NCI-H526 (cell line): ENCODE measurements around the gene EVI5.
A peak's percentile ranks its signal among the peaks of the same experiment; 100 is the strongest.
"Not testable (repeated sequence)": the region's sequence is repeated elsewhere in the genome, so short reads cannot be mapped to it uniquely, and the experiment has no call there.

Experiments
- DNase-seq, 2 experiments: peaks; one replicate each; lab custom pipeline; 2025; lab: John Stamatoyannopoulos, UW

Gene EVI5

DNA sequence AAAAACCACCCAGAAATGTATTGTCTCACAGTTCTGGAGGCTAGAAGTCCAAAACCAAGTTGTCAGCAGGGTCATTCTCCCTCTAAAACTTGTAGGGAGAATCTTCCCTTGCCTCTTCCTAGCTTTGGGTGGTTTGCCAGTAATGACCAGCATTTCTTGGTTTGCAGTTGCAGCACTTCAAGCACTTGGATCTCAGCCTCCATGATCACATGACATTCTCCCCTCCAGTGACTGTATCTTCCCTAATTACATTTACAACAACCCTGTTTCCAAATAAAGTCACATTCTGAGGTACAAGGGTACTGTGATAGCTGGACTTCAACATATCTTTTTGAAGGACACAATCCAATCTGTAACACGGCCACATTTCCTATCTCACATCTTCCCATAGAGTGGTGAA lies 37.2 kb downstream of the EVI5 start:
- DNase-seq = no peak

DNA sequence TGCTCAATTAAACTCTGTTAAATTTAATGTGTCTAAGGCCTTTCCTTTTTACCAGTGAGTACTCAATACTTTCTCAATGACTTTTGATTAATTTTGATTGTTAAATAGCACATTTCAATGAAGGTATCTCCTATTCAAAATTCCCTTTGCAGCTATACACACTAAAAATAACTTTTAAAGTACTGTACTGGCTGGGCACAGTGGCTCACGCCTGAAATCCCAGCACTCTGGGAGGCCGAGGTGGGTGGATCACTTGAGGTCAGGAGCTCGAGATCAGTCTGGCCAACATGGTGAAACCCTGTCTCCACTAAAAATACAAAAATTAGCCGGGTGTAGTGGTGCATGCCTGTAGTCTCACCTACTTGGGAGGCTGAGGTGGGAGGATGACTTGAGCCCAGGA lies 38.7 kb downstream of the EVI5 start:
- not testable (repeated sequence) for DNase-seq

DNA sequence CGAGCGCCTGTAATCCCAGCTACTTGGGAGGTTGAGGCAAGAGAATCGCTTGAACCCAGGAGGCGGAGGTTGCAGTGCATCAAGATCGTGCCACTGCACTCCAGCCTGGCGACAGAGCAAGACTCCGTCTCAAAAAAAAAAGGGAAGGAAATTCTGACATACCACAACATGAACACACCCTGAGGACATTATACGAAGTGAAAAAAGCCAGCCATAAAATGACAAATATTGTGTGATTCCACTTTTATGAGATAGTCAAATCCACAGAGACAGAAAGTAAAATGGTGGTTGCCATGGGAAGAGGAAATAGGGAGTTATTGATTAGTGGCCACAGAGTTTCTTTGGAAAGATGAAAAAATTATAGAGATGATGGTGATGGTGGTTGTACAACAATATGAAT lies 41.7 kb downstream of the EVI5 start:
- no peak for DNase-seq

DNA sequence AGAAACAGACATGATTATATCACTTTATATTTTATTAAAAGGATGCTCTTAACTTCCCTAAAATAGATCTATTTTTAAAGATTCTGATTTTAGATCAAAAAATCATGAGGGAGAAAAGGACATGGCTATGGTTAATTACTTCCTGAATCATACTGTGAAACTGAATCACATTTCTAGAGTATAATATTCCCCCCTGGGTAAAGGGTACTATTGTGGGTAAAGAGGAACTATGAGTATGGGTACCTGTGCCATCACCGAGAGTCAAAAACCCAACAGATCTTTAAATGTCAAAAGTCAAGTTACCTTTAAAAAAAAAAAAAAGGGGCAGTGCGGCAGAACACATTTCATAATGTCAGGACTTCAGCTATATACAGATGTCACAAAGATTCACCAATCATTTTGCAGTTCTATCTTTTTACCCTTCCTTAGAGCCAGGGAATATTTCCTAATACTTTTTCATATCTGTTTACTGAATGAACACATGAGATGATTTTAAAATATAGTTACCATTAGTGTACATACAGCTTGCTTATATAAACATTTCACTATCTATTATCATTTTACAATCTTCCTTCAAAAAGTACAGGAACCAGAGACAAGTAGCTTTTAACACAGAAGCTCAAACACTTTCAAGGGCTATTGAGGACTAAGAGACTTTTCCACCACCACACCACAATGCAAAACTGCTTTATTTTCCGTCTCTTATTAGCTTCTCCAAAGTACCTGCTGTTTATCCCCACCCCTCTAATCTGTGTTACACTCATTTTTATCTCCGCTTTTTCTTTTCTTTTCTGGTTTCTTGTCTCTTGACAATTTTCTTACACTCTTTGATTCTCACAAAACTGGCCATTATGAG lies 45.0 kb downstream of the EVI5 start:
- no peak for DNase-seq

DNA sequence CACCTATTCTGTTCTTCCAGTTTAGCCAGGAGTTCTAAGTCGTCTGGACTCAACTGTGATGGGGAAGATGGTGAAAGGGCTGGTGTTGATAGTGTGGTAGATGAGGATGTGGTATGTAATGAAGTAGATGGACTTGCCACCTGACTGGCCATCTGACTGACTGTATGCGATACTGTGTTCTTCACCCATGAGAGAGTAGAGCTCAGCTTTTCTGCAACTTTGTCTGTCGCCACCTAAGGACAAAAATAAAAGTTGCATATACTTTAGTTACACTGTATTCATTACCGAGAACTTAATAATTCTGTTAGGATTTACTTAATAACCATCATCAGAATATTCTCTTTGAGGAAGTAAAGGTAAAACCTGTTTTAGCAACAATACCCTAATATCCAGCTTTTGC lies 48.5 kb downstream of the EVI5 start:
- peak; percentile 5 to 27 for DNase-seq

DNA sequence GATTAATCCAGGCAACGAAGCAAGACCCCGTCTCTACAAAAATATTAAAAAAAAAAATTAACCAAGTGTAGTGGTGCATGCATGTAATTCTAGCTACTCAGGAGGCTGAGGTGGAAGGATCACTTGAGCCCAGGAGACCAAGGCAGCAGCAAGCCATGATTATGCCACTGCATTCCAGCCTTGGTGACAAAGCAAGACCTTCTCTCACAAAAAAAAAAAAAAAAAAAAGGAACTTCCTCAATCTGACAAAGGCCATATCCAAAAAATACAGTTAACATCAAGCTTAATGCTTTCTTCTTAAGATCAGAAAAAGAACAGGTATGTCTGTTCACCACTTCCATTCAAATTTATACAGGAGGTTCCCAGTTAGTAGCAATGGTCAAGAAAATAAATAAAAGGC lies 54.4 kb downstream of the EVI5 start:
- DNase-seq = no peak

DNA sequence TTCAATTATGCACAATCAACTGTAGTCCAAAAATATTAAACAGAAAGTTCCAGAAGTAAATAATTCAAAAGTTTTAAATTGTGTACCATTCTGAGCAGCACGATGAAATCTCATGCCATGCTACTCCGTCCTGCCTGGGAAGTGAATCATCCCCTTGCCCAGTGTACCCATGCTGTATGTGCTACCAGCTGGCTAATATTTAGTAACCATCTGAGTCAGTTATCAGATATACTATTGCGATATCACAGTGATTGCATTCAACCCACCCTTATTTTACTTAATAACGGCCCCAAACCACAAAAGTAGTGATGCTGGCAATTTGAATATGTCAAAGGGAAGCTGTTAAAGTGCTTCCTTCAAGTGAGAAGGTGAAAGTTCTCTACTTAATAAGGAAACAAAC lies 56.2 kb downstream of the EVI5 start:
- no peak for DNase-seq

DNA sequence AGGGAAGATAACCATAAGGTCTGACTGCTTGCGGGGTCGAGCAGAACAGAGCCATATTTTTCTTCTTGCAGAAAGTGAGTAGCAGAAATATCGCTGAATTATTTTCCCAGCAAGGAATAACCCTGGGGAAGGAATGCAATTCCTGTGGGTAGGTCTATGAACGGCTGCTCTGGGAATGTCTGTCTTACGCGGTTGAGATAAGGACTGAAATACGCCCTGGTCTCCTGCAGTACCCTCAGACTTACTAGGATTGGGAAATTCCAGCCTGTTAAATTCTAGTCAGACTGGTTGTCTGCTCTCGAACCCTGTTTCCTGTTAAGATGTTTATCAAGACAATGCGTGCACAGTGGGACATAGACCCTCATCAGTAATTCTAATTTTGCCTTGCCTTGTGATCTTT lies 61.2 kb downstream of the EVI5 start:
- DNase-seq = not testable (repeated sequence)

DNA sequence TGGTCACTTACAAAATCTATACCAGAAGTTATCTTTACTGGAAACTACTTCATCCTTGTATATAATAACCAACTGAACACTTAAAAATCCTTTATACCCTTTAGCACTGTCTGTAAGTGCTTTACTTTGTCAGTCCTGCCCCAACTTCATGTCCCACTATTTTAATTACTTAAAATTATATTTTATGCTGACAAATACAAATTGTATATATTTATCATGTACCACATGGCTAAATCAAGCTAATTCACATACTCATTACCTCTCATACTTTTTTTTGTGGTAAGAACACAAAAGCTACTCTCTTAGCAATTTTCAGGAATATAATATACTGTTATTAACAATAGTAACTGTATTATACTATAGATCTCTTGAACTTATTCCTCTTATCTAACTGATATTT lies 63.0 kb downstream of the EVI5 start:
- DNase-seq = no peak

DNA sequence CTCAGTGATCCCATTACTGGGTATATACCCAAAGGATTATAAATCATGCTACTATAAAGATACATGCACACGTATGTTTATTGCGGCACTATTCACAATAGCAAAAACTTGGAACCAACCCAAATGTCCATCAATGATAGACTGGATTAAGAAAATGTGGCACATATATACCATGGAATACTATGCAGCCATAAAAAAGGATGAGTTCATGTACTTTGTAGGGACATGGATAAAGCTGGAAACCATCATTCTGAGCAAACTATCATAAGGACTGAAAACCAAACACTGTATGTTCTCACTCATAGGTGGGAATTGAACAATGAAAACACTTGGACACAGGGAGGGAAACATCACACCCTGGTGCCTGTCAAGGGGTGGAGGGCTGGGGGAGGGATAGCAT lies 63.8 kb downstream of the EVI5 start:
- DNase-seq = not testable (repeated sequence)

DNA sequence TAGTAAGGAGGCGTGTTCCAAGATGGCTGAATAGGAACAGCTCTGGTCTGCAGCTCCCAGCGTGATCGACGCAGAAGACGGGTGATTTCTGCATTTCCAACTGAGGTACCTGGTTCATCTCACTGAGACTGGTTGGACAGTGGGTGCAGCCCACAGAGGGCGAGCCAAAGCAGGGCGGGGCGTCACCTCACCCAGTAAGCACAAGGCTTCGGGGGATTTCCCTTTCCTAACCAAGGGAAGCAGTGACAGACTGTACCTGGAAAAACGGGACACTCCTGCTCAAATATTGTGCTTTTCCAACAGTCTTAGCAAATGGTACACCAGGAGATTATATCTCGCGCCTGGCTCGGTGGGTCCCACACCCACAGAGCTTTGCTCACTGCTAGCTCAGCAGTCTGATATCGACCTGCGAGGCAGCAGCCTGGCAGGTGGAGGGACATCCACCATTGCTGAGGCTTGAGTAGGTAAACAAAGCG lies 69.4 kb downstream of the EVI5 start:
- DNase-seq = not testable (repeated sequence)

DNA sequence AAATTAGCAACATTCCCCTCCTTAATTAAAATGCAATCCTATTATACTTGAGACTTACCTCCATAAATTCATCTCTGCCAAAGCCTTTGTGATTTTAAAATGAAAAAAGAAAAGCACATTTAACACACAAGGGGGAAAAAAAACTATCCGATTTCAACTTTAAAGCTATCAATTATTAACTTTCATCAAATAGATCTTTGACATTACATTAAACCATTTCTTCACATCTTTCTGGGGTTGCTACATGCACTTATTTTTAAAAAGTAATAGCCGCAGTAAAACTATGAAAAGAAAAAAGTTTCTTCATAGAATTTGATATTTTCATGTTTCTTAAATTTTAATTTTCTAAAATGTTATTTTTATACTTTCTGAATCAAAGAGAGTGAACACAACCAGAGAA lies 71.0 kb downstream of the EVI5 start:
- DNase-seq = no peak

DNA sequence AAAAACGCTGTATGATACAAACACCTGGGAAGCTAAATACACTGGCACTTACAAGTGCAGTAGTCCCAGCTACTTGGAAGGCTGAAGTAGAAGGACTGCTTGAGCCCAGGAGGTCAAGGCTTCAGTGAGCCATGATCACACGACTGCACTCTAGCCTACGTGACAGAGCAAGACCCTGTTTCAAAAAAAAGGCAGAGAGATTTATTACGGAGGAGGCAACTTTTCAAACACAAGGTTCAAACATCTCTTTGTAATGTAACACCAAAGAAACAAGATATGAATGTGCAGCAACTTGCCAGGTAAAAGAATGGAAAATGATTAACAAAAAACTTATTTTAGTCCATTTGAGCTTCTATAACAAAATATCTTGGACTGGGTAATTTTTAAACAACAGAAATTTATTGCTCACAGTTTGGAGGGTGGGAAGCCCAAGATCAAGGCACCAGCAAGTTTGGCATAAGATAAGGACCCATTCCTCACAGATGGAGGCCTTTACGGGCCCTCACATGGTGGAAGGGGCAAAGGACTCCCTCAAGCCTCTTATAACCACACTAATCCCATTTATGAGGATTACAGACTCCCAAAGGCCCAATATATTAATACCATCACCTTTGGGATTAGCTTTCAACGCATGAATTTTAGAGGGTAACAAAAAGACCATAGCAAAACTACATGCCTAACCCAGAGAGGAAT lies 73.3 kb downstream of the EVI5 start:
- DNase-seq = no peak

DNA sequence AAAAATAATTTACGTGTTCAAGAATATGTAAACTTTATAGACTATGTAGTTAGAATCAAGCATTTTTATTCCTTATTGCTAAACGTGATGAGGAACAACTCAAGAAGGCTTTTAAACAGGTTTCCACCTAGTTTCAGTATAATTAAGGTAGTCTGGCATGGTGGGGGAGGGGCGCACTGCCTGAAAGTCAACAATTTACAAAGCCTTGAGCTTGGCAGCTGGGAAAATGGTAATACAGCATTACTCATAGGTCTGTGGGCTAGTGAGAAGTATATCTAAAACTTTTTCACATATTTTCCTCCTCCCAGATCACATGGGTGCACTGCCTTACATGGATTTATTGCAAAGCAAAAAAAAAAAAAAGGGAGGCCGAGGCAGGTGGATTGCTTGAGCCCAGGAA lies 75.2 kb downstream of the EVI5 start:
- no peak for DNase-seq

DNA sequence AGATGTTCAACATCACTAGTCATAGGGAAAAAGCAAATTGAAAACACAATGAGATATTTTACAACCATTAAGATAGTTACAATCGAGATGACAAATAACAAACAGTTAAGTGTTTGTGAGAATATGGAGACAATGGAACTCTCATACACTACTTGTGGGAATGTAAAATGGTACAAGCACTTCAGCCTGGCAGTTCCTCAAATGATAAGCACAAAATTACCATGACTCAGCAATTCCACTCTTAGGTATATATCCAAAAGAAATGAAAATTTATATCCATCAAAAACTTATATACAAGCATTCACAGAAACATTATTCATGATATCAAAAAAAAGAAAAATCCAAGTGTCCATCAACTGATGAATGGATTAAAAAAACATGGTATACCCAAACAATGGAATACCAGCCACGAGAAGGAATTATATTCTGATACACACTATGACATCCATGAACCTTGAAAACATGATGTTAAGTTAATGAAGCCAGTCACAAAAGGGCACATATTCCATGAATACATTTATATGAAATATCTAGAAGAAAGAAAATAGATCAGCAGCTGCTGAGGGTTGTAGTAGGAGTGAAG lies 76.4 kb downstream of the EVI5 start:
- no peak for DNase-seq

DNA sequence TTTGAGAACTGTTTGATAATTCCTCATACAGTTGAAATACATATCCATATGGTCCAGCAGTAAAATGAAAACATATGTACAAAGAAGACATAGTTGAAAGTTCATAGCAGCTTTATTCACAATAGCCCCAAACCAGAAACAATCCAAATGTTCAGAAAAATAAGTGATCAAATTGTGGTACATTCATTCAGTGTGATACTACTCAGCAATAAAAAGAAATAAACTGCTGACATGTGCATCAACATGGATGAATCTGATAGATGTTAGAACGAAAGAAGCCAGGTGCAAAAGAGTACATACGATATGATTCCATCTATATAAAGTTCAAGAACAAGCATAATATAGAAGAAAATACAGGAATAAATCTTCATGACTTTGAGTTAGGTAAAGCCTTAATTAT lies 77.2 kb downstream of the EVI5 start:
- no peak for DNase-seq

DNA sequence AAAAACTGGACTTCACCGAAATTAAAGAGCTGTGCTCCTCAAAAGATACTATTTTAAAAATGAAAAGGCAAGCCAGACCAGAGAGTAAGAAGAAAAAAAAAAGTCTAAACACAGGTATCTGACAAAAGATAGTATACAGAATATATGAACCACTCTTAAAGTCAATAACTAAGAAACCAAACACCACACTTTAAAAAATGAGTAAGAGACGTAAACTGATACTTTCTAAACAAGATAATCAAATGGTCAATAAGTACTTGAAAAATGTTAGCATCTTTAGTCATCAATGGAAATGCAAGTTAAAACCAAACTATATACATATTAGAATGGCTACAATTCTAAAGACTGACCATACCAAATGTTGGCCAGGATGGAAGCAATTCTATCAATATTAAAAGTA lies 77.6 kb downstream of the EVI5 start:
- no peak for DNase-seq

DNA sequence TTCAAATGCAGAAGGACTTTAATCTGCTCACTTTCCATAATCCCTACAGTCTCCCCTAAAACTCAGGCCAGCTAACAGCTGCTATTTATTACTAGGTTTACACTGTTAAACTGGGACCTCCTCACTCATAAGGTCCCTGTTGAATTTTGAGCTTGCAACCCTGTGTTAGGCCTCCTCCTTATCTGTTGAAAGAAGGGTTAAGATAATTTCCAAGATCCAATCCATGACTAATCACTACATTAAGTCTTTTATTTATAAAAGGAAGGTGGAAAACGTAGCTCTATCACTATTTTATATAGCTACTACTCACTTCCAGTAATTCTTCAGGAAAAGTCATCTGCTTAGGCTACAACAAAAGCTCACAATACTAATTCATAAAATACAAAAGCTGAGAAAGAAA lies 79.5 kb downstream of the EVI5 start:
- no peak for DNase-seq

DNA sequence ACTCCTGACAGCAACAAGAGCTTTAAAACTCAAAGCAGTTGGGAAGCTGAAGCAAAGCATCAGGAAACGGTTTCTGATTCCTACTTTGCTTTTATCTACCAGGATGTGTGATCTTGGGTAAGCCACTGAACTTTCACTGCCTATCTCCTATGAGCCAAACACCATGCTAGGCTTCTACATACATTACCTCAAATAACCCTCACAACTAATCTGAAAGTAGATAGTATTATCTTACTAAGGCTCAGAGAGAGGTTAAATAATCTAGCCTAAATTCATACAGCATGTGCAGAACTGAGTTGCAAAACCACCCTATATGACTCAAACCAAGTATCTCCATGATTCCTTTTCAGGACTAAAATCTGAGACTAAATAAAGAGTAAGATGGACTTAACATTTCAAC lies 83.8 kb downstream of the EVI5 start:
- no peak for DNase-seq

DNA sequence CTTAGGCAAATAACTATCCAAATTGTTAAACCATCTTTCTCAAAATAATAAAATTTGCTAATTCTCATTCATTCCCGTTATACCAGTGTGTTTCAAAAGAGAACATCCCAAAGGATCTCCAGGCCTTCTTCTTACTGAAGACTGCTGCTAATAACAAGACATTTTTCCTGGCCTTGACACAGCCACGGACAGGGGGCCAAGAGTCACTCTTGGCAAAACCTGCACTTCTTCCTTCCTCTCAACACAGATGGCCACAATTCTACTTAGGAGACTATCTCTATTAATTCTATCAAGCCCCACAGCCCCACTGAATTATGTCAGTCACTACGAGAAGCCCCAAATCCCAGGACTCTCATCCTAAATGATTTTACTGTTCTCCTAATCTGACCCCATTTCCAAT lies 86.0 kb downstream of the EVI5 start:
- no peak for DNase-seq

DNA sequence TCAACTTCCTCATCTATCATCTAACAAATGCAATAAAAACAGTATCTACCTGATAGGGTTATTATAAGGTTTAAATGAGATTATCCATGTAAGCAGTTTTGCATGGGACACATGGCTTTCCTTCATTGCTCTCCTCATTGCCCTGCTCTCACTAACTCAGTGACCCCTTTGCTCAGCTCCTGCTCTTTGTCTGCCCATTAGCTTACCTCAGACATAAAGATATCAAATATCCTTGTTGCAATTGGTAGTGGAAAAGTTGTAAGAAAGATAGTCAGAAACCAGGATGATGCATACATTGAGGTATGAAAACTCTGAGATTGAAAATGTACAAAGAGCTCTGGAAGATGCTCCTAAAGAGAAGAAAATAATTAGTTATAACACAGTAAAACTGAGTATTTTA lies 89.8 kb downstream of the EVI5 start:
- DNase-seq = no peak

DNA sequence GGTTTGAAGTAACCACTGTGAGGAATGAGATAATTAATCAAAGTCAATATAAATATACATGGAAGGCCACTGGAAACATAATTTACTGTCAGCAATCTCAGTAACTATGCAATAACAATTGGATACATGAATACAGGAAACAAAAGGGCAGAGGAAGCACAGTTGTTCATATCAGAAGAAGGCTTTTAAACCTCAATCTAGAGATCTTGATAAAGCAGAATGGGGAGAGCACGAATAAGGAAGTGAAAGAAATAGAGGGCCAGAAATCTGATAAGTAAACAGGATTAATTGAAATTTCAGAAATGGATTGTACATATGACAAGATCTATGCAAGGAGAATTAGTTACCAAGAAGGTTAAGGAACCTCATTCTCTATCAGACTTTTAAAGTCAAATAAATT lies 93.0 kb downstream of the EVI5 start:
- DNase-seq = no peak

DNA sequence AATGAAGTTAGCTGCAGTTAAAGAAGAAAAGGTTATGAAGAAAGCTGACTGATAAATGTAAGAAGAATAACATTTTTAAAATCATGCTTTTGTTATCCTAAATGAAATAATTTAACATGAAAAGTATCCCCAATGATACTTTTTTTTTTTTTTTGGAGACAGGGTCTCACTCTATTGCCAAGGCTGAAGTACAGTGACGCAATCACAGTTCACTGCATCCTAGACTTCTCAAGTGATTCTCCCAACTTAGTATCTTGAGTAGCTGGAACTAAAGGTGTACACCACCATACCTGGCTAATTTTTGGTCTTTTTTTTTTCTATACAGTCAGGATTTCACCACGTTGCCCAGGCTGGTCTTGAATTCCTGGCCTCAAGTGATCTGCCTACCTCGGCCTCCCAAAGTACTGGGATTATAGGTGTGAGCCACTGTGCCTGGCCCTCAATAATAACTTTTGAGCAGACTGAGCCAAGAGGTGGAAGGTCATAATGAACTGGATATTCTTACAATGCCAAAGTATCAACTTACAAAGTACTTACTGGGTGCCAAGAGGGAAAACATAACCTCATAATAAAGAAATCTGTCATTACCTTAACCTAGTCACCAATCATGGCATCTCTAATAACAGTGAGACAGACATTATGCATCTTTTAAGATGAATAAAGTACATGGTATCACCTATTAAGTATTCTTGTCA lies 94.5 kb downstream of the EVI5 start:
- no peak for DNase-seq
